ENCODE data around the gene P2RY14. TPM values are rescaled to one million over a fixed set of nuclear protein-coding genes. Genes with fewer than 3 reads are reported as not detected.

P2RY14 gene
- total and polyA plus RNA-seq, 2 experiments from 2014 or later, result not detected

DNA sequence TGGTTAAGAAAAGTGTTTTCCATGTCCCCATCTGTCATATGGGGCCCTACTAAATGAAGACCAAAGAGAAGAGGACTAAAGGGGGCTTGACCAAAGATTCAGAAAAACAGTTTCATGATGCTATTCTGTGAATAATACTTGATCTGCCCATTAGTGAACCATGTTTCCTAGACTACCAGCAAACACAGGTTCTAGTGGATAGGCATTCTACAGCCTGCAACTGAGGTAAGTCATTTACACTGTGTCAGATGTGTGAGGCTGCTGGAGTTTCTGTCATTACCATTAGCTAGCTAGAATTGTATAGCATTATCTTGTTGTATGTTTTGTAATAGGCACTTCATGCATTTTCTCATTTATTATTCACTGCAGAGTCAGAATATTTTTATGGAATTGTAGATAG is 81.9 kb downstream of the P2RY14 start:
- no peaks in the 10 kb centered on the region for H3K9me3 ChIP-seq (ENCODE audit: low read depth)
- TF ChIP-seq EZH2 (IDR thresholded peaks at IDR 0.05; ENCODE audit: insufficient read depth, poor library complexity, severe bottlenecking) (no peak), EZH2phosphoT487 (IDR thresholded peaks at IDR 0.05; ENCODE audit: insufficient read depth, low read depth) (no peak)
- no peaks in the 10 kb centered on the region; the same call in 1 of the 2 replicates for H3K9me2 ChIP-seq (ENCODE audit: insufficient read depth)
- no peaks in the 10 kb centered on the region for H3F3A ChIP-seq (ENCODE audit: insufficient read depth)
- H3K9ac ChIP-seq, result no peak overlapping the region
- no peaks in the 10 kb centered on the region for H3K79me2 ChIP-seq (ENCODE audit: insufficient read depth)
- in situ Hi-C loops (cut with MboI), result no loop called here
- no peak overlapping the region for H3K4me3 ChIP-seq
- no peaks in the 10 kb centered on the region for H3K27me3 ChIP-seq (replicated peaks; ENCODE audit: insufficient read depth)
- H2AFZ ChIP-seq, result no peak overlapping the region
- H3K4me2 ChIP-seq (ENCODE audit: unreplicated experiment), result no peak overlapping the region
- no peaks in the 10 kb centered on the region for H4K20me1 ChIP-seq (ENCODE audit: insufficient read depth)
- no peaks in the 10 kb centered on the region for H3K36me3 ChIP-seq (ENCODE audit: low read depth)
- H3K27ac ChIP-seq, result no peak overlapping the region
- no peak for DNase-seq
- peaks cover 11% of the 10 kb centered on the region for H3K4me1 ChIP-seq (ENCODE audit: insufficient read depth)

DNA sequence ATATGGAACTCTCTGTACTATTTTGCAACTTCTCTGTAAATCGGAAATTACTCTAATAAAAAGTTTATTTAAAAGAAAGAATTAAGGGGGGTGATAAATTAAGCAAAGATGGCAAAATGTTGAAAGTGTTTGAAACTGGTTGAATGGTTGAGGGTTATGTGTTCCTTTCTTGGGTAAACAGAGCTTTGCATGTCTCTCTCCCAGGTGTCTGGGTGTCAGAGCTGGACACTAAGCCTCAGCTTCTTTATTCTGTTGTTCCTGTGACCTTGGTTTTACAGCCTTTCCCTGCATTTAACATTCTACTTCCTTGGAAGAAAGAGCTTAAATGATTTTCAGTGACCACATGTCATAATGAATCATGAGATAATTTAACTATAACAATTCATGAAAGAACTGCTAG is 82.5 kb downstream of the P2RY14 start:
- Histone ChIP-seq H2AFZ (no peak overlapping the region), H3K27ac (no peak overlapping the region), H3K79me2 (ENCODE audit: insufficient read depth) (no peaks in the 10 kb centered on the region), H3K4me2 (ENCODE audit: unreplicated experiment) (no peak overlapping the region), H3K4me3 (no peak overlapping the region), H3K9ac (no peak overlapping the region), H3K36me3 (ENCODE audit: low read depth) (no peaks in the 10 kb centered on the region), H3K9me3 (ENCODE audit: low read depth) (no peaks in the 10 kb centered on the region), H3F3A (ENCODE audit: insufficient read depth) (no peaks in the 10 kb centered on the region), H3K4me1 (ENCODE audit: insufficient read depth) (peaks cover 11% of the 10 kb centered on the region), H3K9me2 (ENCODE audit: insufficient read depth) (no peaks in the 10 kb centered on the region; the same call in 1 of the 2 replicates), H3K27me3 (replicated peaks; ENCODE audit: insufficient read depth) (no peaks in the 10 kb centered on the region), H4K20me1 (ENCODE audit: insufficient read depth) (no peaks in the 10 kb centered on the region)
- in situ Hi-C loops (cut with MboI), result no loop called here
- TF ChIP-seq EZH2 (IDR thresholded peaks at IDR 0.05; ENCODE audit: insufficient read depth, poor library complexity, severe bottlenecking), result no peak
- no peak for TF ChIP-seq EZH2phosphoT487 (IDR thresholded peaks at IDR 0.05; ENCODE audit: insufficient read depth, low read depth)
- WGBS, 2 experiments (ENCODE audit: low coverage in 1 of 2, low lambda C conversion rate in 2 of 2, missing lambda C conversion rate in 2 of 2), result 47 to 56% methylated on average over 1 of the region's 1 CpG
- DNase-seq, result no peak

DNA sequence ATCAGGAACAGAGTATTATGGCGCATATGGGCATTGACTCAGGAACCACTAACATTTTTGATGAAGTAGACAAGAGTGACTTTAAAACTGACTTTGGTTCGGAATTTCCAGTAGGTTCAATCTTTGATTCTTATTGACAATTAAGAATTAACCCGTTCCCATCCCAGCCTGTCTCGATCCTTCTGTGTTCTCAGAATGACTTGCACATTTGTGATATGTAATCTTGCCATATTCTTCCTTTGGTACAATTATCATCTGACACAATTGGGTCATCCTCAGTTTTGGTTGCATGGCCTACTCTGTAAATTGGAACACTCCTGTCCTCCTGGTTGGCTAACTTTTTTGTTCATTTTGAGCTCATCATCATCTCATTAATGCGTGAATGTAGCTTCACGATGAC is 85.8 kb downstream of the P2RY14 start:
- Histone ChIP-seq H3K9me3 (ENCODE audit: low read depth) (no peaks in the 10 kb centered on the region), H3K9me2 (ENCODE audit: insufficient read depth) (no peaks in the 10 kb centered on the region; the same call in 1 of the 2 replicates), H2AFZ (no peak overlapping the region), H3K36me3 (ENCODE audit: low read depth) (no peaks in the 10 kb centered on the region), H3K4me1 (ENCODE audit: insufficient read depth) (peaks cover 1% of the 10 kb centered on the region; the same call in 1 of the 2 replicates), H3K9ac (no peak overlapping the region), H3K27ac (no peak overlapping the region), H3K4me2 (ENCODE audit: unreplicated experiment) (no peak overlapping the region), H3K4me3 (no peak overlapping the region), H4K20me1 (ENCODE audit: insufficient read depth) (no peaks in the 10 kb centered on the region), H3F3A (ENCODE audit: insufficient read depth) (no peaks in the 10 kb centered on the region), H3K79me2 (ENCODE audit: insufficient read depth) (no peaks in the 10 kb centered on the region), H3K27me3 (replicated peaks; ENCODE audit: insufficient read depth) (no peaks in the 10 kb centered on the region)
- 94 to 98% methylated on average over 6 of the region's 6 CpGs for WGBS, 2 experiments (ENCODE audit: low coverage in 1 of 2, low lambda C conversion rate in 2 of 2, missing lambda C conversion rate in 2 of 2)
- no peak for DNase-seq
- in situ Hi-C loops (cut with MboI), result no loop called here
- TF ChIP-seq EZH2phosphoT487 (IDR thresholded peaks at IDR 0.05; ENCODE audit: insufficient read depth, low read depth), result no peak
- TF ChIP-seq EZH2 (IDR thresholded peaks at IDR 0.05; ENCODE audit: insufficient read depth, poor library complexity, severe bottlenecking), result no peak

DNA sequence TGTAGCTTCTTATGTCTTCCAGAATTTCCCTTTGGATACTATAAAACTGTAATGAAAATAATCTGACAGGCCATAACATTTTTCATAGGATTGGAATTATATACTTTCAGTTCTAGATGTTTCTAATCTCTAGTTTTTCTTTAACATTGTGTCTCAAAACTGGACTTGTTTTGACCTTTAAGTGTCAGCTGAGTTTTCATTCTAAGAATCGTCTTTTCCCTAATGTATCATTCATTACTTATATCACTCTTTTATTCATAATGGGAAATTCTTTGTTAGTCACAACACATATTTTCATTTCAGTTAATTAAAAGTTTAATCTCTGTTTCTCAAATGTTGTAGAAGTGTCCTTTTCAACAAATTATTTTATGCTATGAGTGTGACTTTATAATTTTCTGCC is 87.2 kb downstream of the P2RY14 start:
- Histone ChIP-seq H3K4me2 (ENCODE audit: unreplicated experiment) (no peak overlapping the region), H3K27me3 (replicated peaks; ENCODE audit: insufficient read depth) (no peaks in the 10 kb centered on the region), H3K9ac (no peak overlapping the region), H3K9me2 (ENCODE audit: insufficient read depth) (no peaks in the 10 kb centered on the region; the same call in 1 of the 2 replicates), H3K79me2 (ENCODE audit: insufficient read depth) (no peaks in the 10 kb centered on the region), H4K20me1 (ENCODE audit: insufficient read depth) (no peaks in the 10 kb centered on the region), H3K9me3 (ENCODE audit: low read depth) (no peaks in the 10 kb centered on the region), H3K4me1 (ENCODE audit: insufficient read depth) (no peaks in the 10 kb centered on the region), H2AFZ (no peak overlapping the region), H3K36me3 (ENCODE audit: low read depth) (no peaks in the 10 kb centered on the region), H3F3A (ENCODE audit: insufficient read depth) (no peaks in the 10 kb centered on the region), H3K4me3 (no peak overlapping the region), H3K27ac (no peak overlapping the region)
- in situ Hi-C loops (cut with MboI), result no loop called here
- DNase-seq, result no peak
- WGBS, 2 experiments (ENCODE audit: low coverage in 1 of 2, low lambda C conversion rate in 2 of 2, missing lambda C conversion rate in 2 of 2), result 85 to 94% methylated on average over 1 of the region's 1 CpG
- no peak for TF ChIP-seq EZH2phosphoT487 (IDR thresholded peaks at IDR 0.05; ENCODE audit: insufficient read depth, low read depth)
- no peak for TF ChIP-seq EZH2 (IDR thresholded peaks at IDR 0.05; ENCODE audit: insufficient read depth, poor library complexity, severe bottlenecking)

DNA sequence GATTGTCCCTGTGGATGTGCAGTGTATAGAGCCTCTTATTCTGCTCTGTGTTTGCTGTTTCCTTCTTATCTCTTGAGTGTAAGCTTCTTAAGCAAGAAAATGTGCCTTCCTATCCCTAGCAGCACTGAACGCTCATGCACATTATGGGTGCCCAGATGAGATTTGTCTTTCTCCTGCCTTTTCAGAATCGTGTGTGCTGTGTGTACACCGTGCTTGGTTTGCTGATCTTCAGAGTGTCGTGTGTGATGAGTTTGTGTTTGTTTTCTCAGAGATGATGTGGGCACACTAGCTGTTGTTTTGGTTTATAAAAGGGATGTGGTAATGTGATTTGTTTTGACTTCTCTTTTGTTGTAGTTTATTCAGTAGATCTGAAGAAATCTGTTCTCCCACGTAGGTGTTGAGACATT is 95.1 kb downstream of the P2RY14 start:
- WGBS, 2 experiments (ENCODE audit: low coverage in 1 of 2, low lambda C conversion rate in 2 of 2, missing lambda C conversion rate in 2 of 2), result 84 to 86% methylated on average over 5 of the region's 5 CpGs
- Histone ChIP-seq H3K4me2 (ENCODE audit: unreplicated experiment) (no peak overlapping the region), H3K27ac (no peak overlapping the region), H3K27me3 (replicated peaks; ENCODE audit: insufficient read depth) (no peaks in the 10 kb centered on the region), H3F3A (ENCODE audit: insufficient read depth) (no peaks in the 10 kb centered on the region), H3K9me3 (ENCODE audit: low read depth) (no peaks in the 10 kb centered on the region), H3K4me3 (no peak overlapping the region), H3K36me3 (ENCODE audit: low read depth) (no peaks in the 10 kb centered on the region), H4K20me1 (ENCODE audit: insufficient read depth) (no peaks in the 10 kb centered on the region), H2AFZ (no peak overlapping the region), H3K4me1 (ENCODE audit: insufficient read depth) (no peaks in the 10 kb centered on the region), H3K9ac (no peak overlapping the region), H3K79me2 (ENCODE audit: insufficient read depth) (no peaks in the 10 kb centered on the region), H3K9me2 (ENCODE audit: insufficient read depth) (no peaks in the 10 kb centered on the region)
- no peak for DNase-seq
- in situ Hi-C loops (cut with MboI), result no loop called here
- TF ChIP-seq EZH2 (IDR thresholded peaks at IDR 0.05; ENCODE audit: insufficient read depth, poor library complexity, severe bottlenecking) (no peak), EZH2phosphoT487 (IDR thresholded peaks at IDR 0.05; ENCODE audit: insufficient read depth, low read depth) (no peak)
